A204.1 (cell line): ENCODE data around the gene CCNI2.

Source experiments
- FAIRE-seq: peaks from 2 replicates; lab custom pipeline; 2012; peaks lifted over from hg19 to GRCh38; lab: Jason Lieb, UNC

The CCNI2 gene

GRCh38 chr5:132746954-132747615 lies at the start of gene CCNI2:
TSS of gene CCNI2 (plus strand) at chr5:132747426. CDS start at chr5:132747496, 70 bp downstream.
- no peak for FAIRE-seq

GRCh38 chr5:132704875-132705274 lies 42.4 kb upstream of the CCNI2 start:
- FAIRE-seq: no peak

GRCh38 chr5:132708645-132709044 lies 38.6 kb upstream of the CCNI2 start:
- no peak for FAIRE-seq

GRCh38 chr5:132714456-132715307 lies 32.5 kb upstream of the CCNI2 start:
- peak; percentile 97 for FAIRE-seq

GRCh38 chr5:132718544-132719312 lies 28.5 kb upstream of the CCNI2 start:
- FAIRE-seq: no peak

- FAIRE-seq: no peak
These were observed 21.5 kb upstream of the CCNI2 start for GRCh38 chr5:132725745-132726144.

GRCh38 chr5:132729896-132730295 lies 17.3 kb upstream of the CCNI2 start:
- peak; percentile 11 for FAIRE-seq

- no peak for FAIRE-seq
These were observed 13.6 kb upstream of the CCNI2 start for GRCh38 chr5:132733499-132734148.

- no peak for FAIRE-seq
These were observed 12.5 kb upstream of the CCNI2 start for GRCh38 chr5:132734687-132735086.

- FAIRE-seq: peak; percentile 89
These were observed 10.1 kb upstream of the CCNI2 start, which contains the start of gene KIF3A for GRCh38 chr5:132736853-132737833. TSS of gene KIF3A (minus strand) at chr5:132737546. CDS start at chr5:132737419, 127 bp downstream.

GRCh38 chr5:132737982-132738681 lies 9.1 kb upstream of the CCNI2 start:
- no peak for FAIRE-seq

GRCh38 chr5:132739232-132739631 lies 8.0 kb upstream of the CCNI2 start:
- FAIRE-seq: no peak

- no peak for FAIRE-seq
These were observed 5.1 kb upstream of the CCNI2 start for GRCh38 chr5:132742158-132742557.

GRCh38 chr5:132742626-132743025 lies 4.6 kb upstream of the CCNI2 start:
- no peak for FAIRE-seq

- FAIRE-seq: peak; percentile 58
These were observed 2.6 kb upstream of the CCNI2 start for GRCh38 chr5:132744659-132745058.

GRCh38 chr5:132746592-132746953 lies 653 bp upstream of the CCNI2 start:
- no peak for FAIRE-seq

- FAIRE-seq: no peak
These were observed 602 bp downstream of the CCNI2 start for GRCh38 chr5:132747616-132748440.

- FAIRE-seq: no peak
These were observed 1.3 kb downstream of the CCNI2 start for GRCh38 chr5:132748522-132749000.

- no peak for FAIRE-seq
These were observed 2.3 kb downstream of the CCNI2 start for GRCh38 chr5:132749506-132749905.
